ENCODE results near the gene PCSK6. TPM values are rescaled to one million over a fixed set of nuclear protein-coding genes. Genes with fewer than 3 reads are reported as not detected.

Gene PCSK6
- total RNA-seq, 1 donor from 2014 or later: 8.4 TPM

DNA sequence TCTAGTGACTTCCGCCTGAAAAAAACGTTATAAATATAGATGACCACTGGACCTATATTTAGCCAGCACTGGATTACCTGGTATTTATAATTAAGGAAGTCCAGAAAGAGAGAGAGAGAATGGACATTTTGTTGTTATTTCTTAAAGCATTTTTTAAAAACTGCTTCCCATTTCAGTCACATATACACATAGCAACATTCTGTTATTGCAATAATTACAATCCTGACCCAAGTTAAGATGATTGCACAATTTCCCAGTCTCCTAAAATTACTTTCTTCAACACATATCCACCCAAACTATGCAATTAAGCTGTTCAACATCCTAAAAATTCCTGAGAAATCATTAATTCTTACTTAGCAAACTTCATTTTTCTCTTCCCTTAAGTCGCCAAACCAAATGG is 37.7 kb downstream of the PCSK6 start:
- TF ChIP-seq, protein P1, sequence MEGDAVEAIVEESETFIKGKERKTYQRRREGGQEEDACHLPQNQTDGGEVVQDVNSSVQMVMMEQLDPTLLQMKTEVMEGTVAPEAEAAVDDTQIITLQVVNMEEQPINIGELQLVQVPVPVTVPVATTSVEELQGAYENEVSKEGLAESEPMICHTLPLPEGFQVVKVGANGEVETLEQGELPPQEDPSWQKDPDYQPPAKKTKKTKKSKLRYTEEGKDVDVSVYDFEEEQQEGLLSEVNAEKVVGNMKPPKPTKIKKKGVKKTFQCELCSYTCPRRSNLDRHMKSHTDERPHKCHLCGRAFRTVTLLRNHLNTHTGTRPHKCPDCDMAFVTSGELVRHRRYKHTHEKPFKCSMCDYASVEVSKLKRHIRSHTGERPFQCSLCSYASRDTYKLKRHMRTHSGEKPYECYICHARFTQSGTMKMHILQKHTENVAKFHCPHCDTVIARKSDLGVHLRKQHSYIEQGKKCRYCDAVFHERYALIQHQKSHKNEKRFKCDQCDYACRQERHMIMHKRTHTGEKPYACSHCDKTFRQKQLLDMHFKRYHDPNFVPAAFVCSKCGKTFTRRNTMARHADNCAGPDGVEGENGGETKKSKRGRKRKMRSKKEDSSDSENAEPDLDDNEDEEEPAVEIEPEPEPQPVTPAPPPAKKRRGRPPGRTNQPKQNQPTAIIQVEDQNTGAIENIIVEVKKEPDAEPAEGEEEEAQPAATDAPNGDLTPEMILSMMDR (IDR thresholded peaks at IDR 0.05; ENCODE audit: insufficient read depth, low read length, poor library complexity, severe bottlenecking): no peak
- H3K36me3 ChIP-seq (ENCODE audit: control insufficient read depth, insufficient read depth, low read length): no peaks in the 10 kb centered on the region
- DNase-seq (ENCODE audit: low read depth): no peak
- H3K27me3 ChIP-seq (ENCODE audit: control insufficient read depth, insufficient read depth, low read length): no peaks in the 10 kb centered on the region
- no peak overlapping the region for H3K4me3 ChIP-seq (ENCODE audit: low read depth, low read length)

DNA sequence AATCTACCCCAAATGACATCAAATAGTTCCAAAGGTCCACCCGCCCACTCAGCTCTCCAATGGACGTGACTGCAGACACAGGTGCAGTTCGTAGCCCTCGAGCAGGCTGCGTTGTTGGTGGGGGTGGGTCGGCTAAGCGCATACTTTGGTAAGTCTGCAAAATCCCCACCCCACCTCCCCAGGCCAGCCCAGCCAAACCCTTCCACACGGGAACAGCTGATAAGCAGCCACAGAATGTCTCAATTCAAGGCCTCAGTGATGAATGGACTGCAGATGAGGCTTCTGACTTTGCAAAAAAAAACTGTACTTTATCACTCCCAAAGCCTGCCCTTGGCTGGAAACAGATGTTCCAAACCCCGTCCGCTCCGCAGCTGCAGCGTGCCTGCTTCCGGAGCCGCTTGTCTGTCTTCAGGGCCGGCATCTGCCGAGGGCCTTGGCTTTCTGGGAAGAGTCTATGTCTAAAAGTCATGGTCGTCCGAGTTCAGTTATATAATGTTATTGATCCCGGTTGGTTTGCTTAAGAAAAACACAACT is 38.2 kb downstream of the PCSK6 start:
- Histone ChIP-seq H3K27me3 (ENCODE audit: control insufficient read depth, insufficient read depth, low read length) (no peaks in the 10 kb centered on the region), H3K36me3 (ENCODE audit: control insufficient read depth, insufficient read depth, low read length) (no peaks in the 10 kb centered on the region), H3K4me3 (ENCODE audit: low read depth, low read length) (no peak overlapping the region)
- TF ChIP-seq, protein P1 (IDR thresholded peaks at IDR 0.05; ENCODE audit: insufficient read depth, low read length, poor library complexity, severe bottlenecking): no peak
- DNase-seq (ENCODE audit: low read depth): no peak

DNA sequence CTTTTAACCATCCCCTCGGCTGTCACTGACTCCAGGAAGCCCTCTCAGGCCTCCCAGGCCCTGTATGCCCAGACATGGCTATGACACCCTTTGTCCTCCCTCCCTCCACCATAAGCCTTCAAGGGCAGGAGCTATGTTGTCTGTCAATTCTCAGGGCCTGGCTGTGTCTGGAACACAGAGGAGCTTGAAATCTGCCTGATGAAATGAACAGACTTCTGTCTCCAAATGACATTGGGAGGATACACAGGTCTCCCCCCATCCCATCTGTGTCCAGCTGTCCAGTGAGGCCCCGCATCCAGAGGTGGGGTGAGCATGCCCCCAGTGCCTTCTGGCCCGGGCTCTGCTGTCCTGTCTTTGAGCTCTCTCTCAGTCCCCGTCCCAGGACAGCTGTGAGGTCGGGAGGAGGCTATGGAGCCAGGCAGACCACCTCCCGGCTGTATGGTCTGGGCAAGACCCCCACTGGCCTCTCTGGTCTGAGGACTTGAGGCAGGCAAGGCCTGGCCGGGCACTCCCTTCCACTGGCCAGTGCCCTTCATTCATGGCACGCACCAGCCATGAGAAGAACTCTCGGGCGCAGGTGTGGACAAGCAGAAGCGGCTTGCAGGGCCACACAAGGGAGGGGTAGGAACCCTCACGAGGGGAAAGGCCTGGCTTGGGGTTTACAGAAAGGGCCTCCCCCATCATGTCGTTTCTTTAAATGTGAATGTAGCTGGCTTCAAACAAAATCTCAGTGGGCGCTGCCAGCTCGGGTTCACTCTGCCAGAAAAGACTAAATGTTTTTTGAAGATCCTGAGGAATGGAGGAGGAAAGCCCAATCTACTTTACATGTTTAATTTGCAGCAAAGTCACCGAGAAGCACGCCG is 38.9 kb downstream of the PCSK6 start:
- H3K4me3 ChIP-seq (ENCODE audit: low read depth, low read length): no peak overlapping the region
- TF ChIP-seq, protein P1 (IDR thresholded peaks at IDR 0.05; ENCODE audit: insufficient read depth, low read length, poor library complexity, severe bottlenecking): no peak
- DNase-seq (ENCODE audit: low read depth): no peak
- no peaks in the 10 kb centered on the region for H3K27me3 ChIP-seq (ENCODE audit: control insufficient read depth, insufficient read depth, low read length)
- H3K36me3 ChIP-seq (ENCODE audit: control insufficient read depth, insufficient read depth, low read length): no peaks in the 10 kb centered on the region

DNA sequence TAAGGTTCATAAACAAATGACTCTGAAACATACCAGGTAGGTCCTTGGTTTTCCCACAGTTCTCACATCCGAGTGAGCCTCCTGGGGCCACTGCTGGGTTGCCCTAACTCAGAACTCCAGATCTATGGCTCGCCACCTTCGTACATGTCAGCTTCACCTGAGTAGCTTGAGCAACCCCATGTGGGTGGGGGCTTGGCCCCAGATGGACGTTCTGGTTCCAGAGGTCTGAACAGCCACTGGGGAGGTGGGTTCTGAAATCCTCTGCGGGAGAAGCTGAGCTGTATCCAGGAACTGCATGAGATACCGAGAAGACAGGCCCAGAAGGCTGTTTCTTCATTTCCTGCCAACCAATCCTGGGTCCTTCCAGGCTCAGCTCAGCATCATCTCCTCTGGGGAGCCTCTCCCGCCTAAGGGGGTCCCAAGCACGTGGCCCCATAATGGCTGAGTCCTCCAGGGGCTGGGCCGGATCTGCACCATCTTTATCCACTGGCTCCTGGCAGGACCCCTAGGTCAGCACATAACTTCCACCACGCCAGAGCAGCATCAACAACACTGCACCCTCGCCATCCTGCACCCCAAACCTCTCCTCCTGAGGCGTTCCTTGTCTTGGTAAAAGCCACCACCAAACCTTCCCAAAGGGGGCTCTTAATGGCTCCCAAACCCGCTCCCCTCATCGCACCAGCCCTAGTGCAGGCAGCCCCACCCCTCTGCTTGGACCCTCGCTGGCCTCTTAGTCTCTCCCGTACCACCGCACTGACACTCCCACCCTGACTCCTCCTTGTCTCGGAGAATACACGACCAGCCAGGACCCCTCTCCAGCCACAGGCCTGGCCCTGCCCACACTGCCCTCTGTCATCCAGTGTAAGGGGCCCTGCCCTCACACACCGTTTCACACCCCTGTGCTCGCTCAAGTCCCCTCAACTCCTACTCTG is 39.8 kb downstream of the PCSK6 start:
- DNase-seq (ENCODE audit: low read depth): no peak
- Histone ChIP-seq H3K4me3 (ENCODE audit: low read depth, low read length) (no peak overlapping the region), H3K36me3 (ENCODE audit: control insufficient read depth, insufficient read depth, low read length) (no peaks in the 10 kb centered on the region), H3K27me3 (ENCODE audit: control insufficient read depth, insufficient read depth, low read length) (no peaks in the 10 kb centered on the region)
- TF ChIP-seq, protein P1 (IDR thresholded peaks at IDR 0.05; ENCODE audit: insufficient read depth, low read length, poor library complexity, severe bottlenecking): no peak

DNA sequence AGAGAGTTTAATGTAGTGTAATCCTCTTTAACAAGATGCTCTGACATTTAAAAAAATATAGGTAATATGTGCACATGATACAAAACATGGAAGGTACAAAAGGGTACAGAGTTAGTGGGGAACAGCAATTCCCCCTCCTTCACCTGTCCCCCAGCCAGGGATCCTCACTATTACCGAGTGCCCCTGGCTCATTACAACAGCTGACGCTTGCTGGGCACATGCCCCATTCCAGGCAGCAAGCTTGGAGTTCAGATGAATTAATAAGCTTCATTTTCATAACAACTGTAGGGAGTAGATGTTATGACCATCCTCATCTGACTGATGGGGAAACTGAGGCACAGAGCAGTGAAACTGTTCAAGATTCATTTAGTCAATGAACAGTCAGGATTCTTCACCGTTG is 41.2 kb downstream of the PCSK6 start:
- TF ChIP-seq, protein P1 (IDR thresholded peaks at IDR 0.05; ENCODE audit: insufficient read depth, low read length, poor library complexity, severe bottlenecking): no peak
- no peak for DNase-seq (ENCODE audit: low read depth)
- no peaks in the 10 kb centered on the region for H3K27me3 ChIP-seq (ENCODE audit: control insufficient read depth, insufficient read depth, low read length)
- H3K36me3 ChIP-seq (ENCODE audit: control insufficient read depth, insufficient read depth, low read length): no peaks in the 10 kb centered on the region
- H3K4me3 ChIP-seq (ENCODE audit: low read depth, low read length): no peak overlapping the region

Measured in kidney epithelial cell (primary cell).